ENCODE results near the gene ZNF362. TPM values are rescaled to one million over a fixed set of nuclear protein-coding genes. Genes with fewer than 3 reads are reported as not detected.
"Not testable (repeated sequence)": the region's sequence is repeated elsewhere in the genome, so short reads cannot be mapped to it uniquely, and the experiment has no call there.

ZNF362 gene
- total RNA-seq, 1 experiment from 2014 or later, result 10.8 TPM

DNA sequence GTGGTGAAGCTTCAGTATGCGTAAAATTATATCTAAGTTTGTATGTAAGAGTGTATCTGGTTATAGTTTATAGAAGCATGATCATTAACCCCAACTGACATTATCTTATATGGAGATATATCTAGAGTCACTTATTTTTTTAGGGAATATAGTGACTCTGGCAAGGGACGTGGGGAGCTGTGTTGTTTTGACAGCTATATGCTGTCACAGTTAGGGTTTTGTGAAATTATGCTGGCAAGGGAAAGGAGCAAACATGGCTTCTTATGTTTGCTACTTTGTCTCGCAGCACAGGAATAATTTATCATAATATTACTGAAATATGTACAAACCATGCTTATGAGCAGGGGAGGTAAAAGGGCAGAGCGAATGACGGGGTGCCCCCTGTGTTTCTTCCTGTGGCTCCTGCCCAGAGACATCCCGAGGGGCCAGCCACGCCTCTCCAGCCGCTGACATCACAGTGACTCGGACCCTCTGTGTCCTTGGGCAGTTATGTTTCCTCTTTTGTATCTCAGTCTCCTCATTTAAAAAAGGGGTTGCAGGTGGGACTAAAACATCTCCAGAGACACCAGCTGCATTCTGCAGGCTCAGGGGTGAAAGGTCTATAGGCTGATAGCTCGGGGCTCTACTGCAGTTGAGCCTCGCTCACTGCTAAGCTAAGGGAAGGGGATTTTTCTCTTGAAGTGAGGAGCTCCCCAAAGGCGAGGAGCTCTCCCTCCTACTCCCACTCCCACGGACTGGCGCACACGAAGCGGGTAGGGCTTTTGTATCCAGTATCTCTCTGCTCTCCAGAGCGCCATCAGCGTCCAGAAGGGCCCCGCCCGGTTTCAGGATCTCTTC is 49.7 kb downstream of the ZNF362 start:
- no peaks in the 10 kb centered on the region for H3K4me1 ChIP-seq (ENCODE audit: insufficient read depth, low read length)
- no peaks in the 10 kb centered on the region for H3K9me2 ChIP-seq (replicated peaks; ENCODE audit: low read length)
- H3F3A ChIP-seq (ENCODE audit: low read length, unreplicated experiment), result no peaks in the 10 kb centered on the region
- no peaks in the 10 kb centered on the region for H3K27me3 ChIP-seq (ENCODE audit: low read length)
- TF ChIP-seq EZH2phosphoT487 (IDR thresholded peaks at IDR 0.05; ENCODE audit: borderline replicate concordance, low read length), result no peak
- TF ChIP-seq EZH2 (IDR thresholded peaks at IDR 0.05; ENCODE audit: low read length, unreplicated experiment), result no peak
- TF ChIP-seq, protein P1, sequence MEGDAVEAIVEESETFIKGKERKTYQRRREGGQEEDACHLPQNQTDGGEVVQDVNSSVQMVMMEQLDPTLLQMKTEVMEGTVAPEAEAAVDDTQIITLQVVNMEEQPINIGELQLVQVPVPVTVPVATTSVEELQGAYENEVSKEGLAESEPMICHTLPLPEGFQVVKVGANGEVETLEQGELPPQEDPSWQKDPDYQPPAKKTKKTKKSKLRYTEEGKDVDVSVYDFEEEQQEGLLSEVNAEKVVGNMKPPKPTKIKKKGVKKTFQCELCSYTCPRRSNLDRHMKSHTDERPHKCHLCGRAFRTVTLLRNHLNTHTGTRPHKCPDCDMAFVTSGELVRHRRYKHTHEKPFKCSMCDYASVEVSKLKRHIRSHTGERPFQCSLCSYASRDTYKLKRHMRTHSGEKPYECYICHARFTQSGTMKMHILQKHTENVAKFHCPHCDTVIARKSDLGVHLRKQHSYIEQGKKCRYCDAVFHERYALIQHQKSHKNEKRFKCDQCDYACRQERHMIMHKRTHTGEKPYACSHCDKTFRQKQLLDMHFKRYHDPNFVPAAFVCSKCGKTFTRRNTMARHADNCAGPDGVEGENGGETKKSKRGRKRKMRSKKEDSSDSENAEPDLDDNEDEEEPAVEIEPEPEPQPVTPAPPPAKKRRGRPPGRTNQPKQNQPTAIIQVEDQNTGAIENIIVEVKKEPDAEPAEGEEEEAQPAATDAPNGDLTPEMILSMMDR (conservative IDR thresholded peaks at IDR 0.05; ENCODE audit: low read depth, low read length), result no peak
- intact Hi-C loops (cut with micrococcal nuclease), result no loop called here
- no peak overlapping the region for H3K27ac ChIP-seq (ENCODE audit: low read length)
- ChIA-PET CTCF (no interaction called here), POLR2A (ENCODE audit: unreplicated experiment) (no interaction called here)
- H3K9ac ChIP-seq (ENCODE audit: low read length), result no peak overlapping the region
- no peaks in the 10 kb centered on the region for H4K20me1 ChIP-seq (ENCODE audit: low read length)
- no peak for DNase-seq
- H2AFZ ChIP-seq (ENCODE audit: low read length), result no peak overlapping the region
- H3K4me2 ChIP-seq (ENCODE audit: low read length), result no peak overlapping the region
- H3K9me3 ChIP-seq (ENCODE audit: low read length), result no peaks in the 10 kb centered on the region
- BruUV-seq (replicated peaks), result no TSS peak
- H3K4me3 ChIP-seq (ENCODE audit: low read length), result no peak overlapping the region
- no peaks in the 10 kb centered on the region for H3K36me3 ChIP-seq (ENCODE audit: low read depth, low read length)
- ATAC-seq, result no peak
- no peaks in the 10 kb centered on the region for H3K79me2 ChIP-seq (ENCODE audit: low read length)

DNA sequence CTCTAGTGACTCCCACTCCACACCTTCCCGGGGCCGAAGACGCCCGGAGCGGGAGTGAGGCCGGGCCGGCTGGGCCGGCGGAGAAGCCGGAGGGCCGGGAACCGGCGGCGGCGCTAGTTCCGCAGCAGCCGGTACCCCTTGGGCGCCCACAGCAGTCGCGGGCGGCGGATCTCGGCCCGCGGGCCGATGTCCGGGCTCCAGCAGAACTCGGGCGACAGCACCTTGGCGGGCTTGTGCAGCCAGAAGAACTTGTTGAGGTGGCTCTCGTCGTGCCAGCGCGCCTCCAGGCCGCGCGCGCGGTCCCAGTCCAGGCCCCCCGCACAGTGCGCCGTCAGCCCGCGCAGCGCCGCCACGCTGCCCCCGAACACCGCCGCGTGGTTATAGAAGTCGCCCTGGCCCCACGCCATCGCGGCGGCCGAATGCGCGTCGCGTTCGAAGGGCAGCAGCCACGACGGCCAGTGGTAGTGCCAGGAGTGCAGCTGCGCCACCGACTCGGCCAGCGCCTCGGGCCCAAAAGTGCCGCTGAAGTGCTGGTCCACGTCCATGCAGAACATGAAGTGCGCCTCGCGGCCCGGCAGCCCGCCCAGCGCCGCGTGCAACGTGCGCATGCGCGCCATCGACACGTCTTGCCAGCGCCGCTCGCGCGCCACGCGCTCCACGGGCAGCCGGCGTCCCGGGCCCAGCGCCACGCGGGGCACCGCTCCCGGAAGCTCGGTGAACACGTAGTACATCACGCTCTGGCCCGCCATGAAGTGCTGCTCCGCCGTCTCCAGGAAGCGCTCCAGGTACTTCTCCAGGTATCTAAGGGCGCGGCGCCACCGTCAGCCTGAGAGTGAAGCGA is 50.6 kb downstream of the ZNF362 start:
- Histone ChIP-seq H2AFZ (ENCODE audit: low read length) (no peak overlapping the region), H4K20me1 (ENCODE audit: low read length) (no peaks in the 10 kb centered on the region), H3K4me2 (ENCODE audit: low read length) (no peak overlapping the region), H3K36me3 (ENCODE audit: low read depth, low read length) (no peaks in the 10 kb centered on the region), H3K79me2 (ENCODE audit: low read length) (no peaks in the 10 kb centered on the region), H3K4me3 (ENCODE audit: low read length) (no peak overlapping the region), H3K9me2 (replicated peaks; ENCODE audit: low read length) (no peaks in the 10 kb centered on the region), H3K27ac (ENCODE audit: low read length) (no peak overlapping the region), H3K9ac (ENCODE audit: low read length) (no peak overlapping the region), H3K9me3 (ENCODE audit: low read length) (no peaks in the 10 kb centered on the region), H3K4me1 (ENCODE audit: insufficient read depth, low read length) (no peaks in the 10 kb centered on the region), H3F3A (ENCODE audit: low read length, unreplicated experiment) (no peaks in the 10 kb centered on the region), H3K27me3 (ENCODE audit: low read length) (no peaks in the 10 kb centered on the region)
- no peak for DNase-seq
- no peak for ATAC-seq
- CTCF ChIA-PET, result no interaction called here
- POLR2A ChIA-PET (ENCODE audit: unreplicated experiment), result no interaction called here
- no peak for TF ChIP-seq EZH2phosphoT487 (IDR thresholded peaks at IDR 0.05; ENCODE audit: borderline replicate concordance, low read length)
- TF ChIP-seq, protein P1 (conservative IDR thresholded peaks at IDR 0.05; ENCODE audit: low read depth, low read length), result no peak
- no peak for TF ChIP-seq EZH2 (IDR thresholded peaks at IDR 0.05; ENCODE audit: low read length, unreplicated experiment)
- no TSS peak for BruUV-seq (replicated peaks)
- intact Hi-C loops (cut with micrococcal nuclease), result no loop called here

DNA sequence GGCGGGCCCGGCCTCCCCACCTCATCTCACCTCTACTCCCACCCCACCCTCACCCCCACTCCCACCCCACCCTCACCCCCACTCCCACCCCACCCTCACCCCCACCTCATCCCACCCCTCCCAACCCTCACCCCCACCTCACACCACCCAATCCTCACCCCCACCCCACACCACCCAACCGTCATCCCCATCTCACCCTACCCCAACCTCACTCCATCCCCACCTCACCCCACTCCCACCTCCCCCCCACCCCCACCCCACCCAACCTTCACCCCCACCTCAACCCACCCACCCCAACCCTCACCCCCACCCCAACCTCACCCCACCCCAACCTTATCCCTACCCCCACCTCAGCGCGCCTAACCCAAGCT is 51.2 kb downstream of the ZNF362 start:
- no TSS peak for BruUV-seq (replicated peaks)
- intact Hi-C loops (cut with micrococcal nuclease), result no loop called here
- no peaks in the 10 kb centered on the region for H3K79me2 ChIP-seq (ENCODE audit: low read length)
- H3F3A ChIP-seq (ENCODE audit: low read length, unreplicated experiment), result no peaks in the 10 kb centered on the region
- DNase-seq (no peak), ATAC-seq (no peak)
- H4K20me1 ChIP-seq (ENCODE audit: low read length), result no peaks in the 10 kb centered on the region
- no peak overlapping the region for H2AFZ ChIP-seq (ENCODE audit: low read length)
- no peak overlapping the region for H3K9ac ChIP-seq (ENCODE audit: low read length)
- no peak overlapping the region for H3K4me3 ChIP-seq (ENCODE audit: low read length)
- no peak overlapping the region for H3K27ac ChIP-seq (ENCODE audit: low read length)
- ChIA-PET CTCF (no interaction called here), POLR2A (ENCODE audit: unreplicated experiment) (no interaction called here)
- no peaks in the 10 kb centered on the region for H3K27me3 ChIP-seq (ENCODE audit: low read length)
- TF ChIP-seq, protein P1 (conservative IDR thresholded peaks at IDR 0.05; ENCODE audit: low read depth, low read length), result no peak
- TF ChIP-seq EZH2 (IDR thresholded peaks at IDR 0.05; ENCODE audit: low read length, unreplicated experiment) (no peak), EZH2phosphoT487 (IDR thresholded peaks at IDR 0.05; ENCODE audit: borderline replicate concordance, low read length) (no peak)
- H3K9me3 ChIP-seq (ENCODE audit: low read length), result no peaks in the 10 kb centered on the region
- H3K4me2 ChIP-seq (ENCODE audit: low read length), result no peak overlapping the region
- H3K36me3 ChIP-seq (ENCODE audit: low read depth, low read length), result no peaks in the 10 kb centered on the region
- H3K9me2 ChIP-seq (replicated peaks; ENCODE audit: low read length), result no peaks in the 10 kb centered on the region
- no peaks in the 10 kb centered on the region for H3K4me1 ChIP-seq (ENCODE audit: insufficient read depth, low read length)

DNA sequence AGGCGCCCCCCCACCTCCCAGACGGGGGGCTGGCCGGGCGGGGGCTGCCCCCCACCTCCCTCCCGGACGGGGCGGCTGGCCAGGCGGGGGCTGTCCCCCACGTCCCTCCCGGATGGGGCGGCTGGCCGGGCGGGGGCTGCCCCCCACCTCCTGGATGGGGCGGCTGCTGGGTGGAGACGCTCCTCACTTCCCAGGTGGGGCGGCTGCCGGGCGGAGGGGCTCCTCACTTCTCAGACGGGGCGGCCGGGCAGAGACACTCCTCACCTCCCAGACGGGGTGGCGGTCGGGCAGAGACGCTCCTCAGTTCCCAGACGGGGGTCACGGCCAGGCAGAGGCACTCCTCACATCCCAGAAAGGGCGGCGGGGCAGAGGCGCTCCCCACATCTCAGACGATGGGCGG is 53.1 kb downstream of the ZNF362 start:
- H3K9me3 ChIP-seq (ENCODE audit: low read length); CTCF ChIA-PET; H3K27me3 ChIP-seq (ENCODE audit: low read length); H2AFZ ChIP-seq (ENCODE audit: low read length); POLR2A ChIA-PET (ENCODE audit: unreplicated experiment); intact Hi-C loops (cut with micrococcal nuclease); H3K4me2 ChIP-seq (ENCODE audit: low read length); H3F3A ChIP-seq (ENCODE audit: low read length, unreplicated experiment); BruUV-seq (replicated peaks); H4K20me1 ChIP-seq (ENCODE audit: low read length); H3K27ac ChIP-seq (ENCODE audit: low read length); ATAC-seq; H3K4me1 ChIP-seq (ENCODE audit: insufficient read depth, low read length); H3K79me2 ChIP-seq (ENCODE audit: low read length); H3K9ac ChIP-seq (ENCODE audit: low read length); H3K36me3 ChIP-seq (ENCODE audit: low read depth, low read length); DNase-seq; H3K4me3 ChIP-seq (ENCODE audit: low read length); H3K9me2 ChIP-seq (replicated peaks; ENCODE audit: low read length): not testable (repeated sequence)
